ENCODE results near the gene NDUFB7.

Gene NDUFB7

GRCh38 chr19:14570864-14571527, 870 bp downstream of the NDUFB7 start:
- no peak for DNase-seq (ENCODE audit: low spot score)
- in situ Hi-C loops (cut with MboI; ENCODE audit: low sequenced_read_pairs, unreplicated experiment): loop anchor here (5.0 to 25.0 kb wide), 4 partner anchors 116 to 541 kb away; partner anchors contain the start of genes ADGRE2, OR7A17 and SYDE1
- TF ChIP-seq CTCF (IDR thresholded peaks at IDR 0.05; ENCODE audit: borderline replicate concordance, control extremely low read depth, extremely low read depth, insufficient read depth, missing control alignments): no peak

- no peak for TF ChIP-seq CTCF (IDR thresholded peaks at IDR 0.05; ENCODE audit: borderline replicate concordance, control extremely low read depth, extremely low read depth, insufficient read depth, missing control alignments)
- in situ Hi-C loops (cut with MboI; ENCODE audit: low sequenced_read_pairs, unreplicated experiment): loop anchor here (25.0 kb wide), 2 partner anchors 320 to 545 kb away; partner anchors contain the start of genes OR7A17 and SYDE1
- DNase-seq (ENCODE audit: low spot score): no peak
Measured at GRCh38 chr19:14567079-14567478, 4.8 kb downstream of the NDUFB7 start.

GRCh38 chr19:14566712-14567077, 5.2 kb downstream of the NDUFB7 start:
- TF ChIP-seq CTCF (IDR thresholded peaks at IDR 0.05; ENCODE audit: borderline replicate concordance, control extremely low read depth, extremely low read depth, insufficient read depth, missing control alignments): no peak
- DNase-seq (ENCODE audit: low spot score): peak; percentile 9
- in situ Hi-C loops (cut with MboI; ENCODE audit: low sequenced_read_pairs, unreplicated experiment): loop anchor here (25.0 kb wide), 2 partner anchors 321 to 546 kb away; partner anchors contain the start of genes OR7A17 and SYDE1

- peak; percentile 6 for DNase-seq (ENCODE audit: low spot score)
- in situ Hi-C loops (cut with MboI; ENCODE audit: low sequenced_read_pairs, unreplicated experiment): loop anchor here (25.0 kb wide), 2 partner anchors 321 to 546 kb away; partner anchors contain the start of genes OR7A17 and SYDE1
- TF ChIP-seq CTCF (IDR thresholded peaks at IDR 0.05; ENCODE audit: borderline replicate concordance, control extremely low read depth, extremely low read depth, insufficient read depth, missing control alignments): no peak
Measured at GRCh38 chr19:14565765-14566711, 5.8 kb downstream of the NDUFB7 start.

GRCh38 chr19:14565298-14565679, 6.6 kb downstream of the NDUFB7 start:
- no peak for DNase-seq (ENCODE audit: low spot score)
- in situ Hi-C loops (cut with MboI; ENCODE audit: low sequenced_read_pairs, unreplicated experiment): loop anchor here (25.0 kb wide), 2 partner anchors 322 to 547 kb away; partner anchors contain the start of genes OR7A17 and SYDE1
- no peak for TF ChIP-seq CTCF (IDR thresholded peaks at IDR 0.05; ENCODE audit: borderline replicate concordance, control extremely low read depth, extremely low read depth, insufficient read depth, missing control alignments)

- in situ Hi-C loops (cut with MboI; ENCODE audit: low sequenced_read_pairs, unreplicated experiment): loop anchor here (25.0 kb wide), 2 partner anchors 323 to 548 kb away; partner anchors contain the start of genes OR7A17 and SYDE1
- peak; percentile 6 for DNase-seq (ENCODE audit: low spot score)
Measured at GRCh38 chr19:14564652-14565297, 7.1 kb downstream of the NDUFB7 start.
